GM18868 (cell line): ENCODE data around the gene WDR91.
"Not testable (repeated sequence)": the region's sequence is repeated elsewhere in the genome, so short reads cannot be mapped to it uniquely, and the experiment has no call there.

Source experiments
- ATAC-seq: cut with Tn5 transposase; IDR thresholded peaks from one replicate; pipeline ENCODE4 v1.9.1; 2021; ENCODE audit warnings: mild to moderate bottlenecking, moderate library complexity; ENCODE audit not compliant: unreplicated experiment

The WDR91 gene

GRCh38 chr7:135181261-135181928 lies 29.9 kb downstream of the WDR91 start:
- ATAC-seq: no peak

- ATAC-seq: no peak
Measured at GRCh38 chr7:135180122-135180521, 31.2 kb downstream of the WDR91 start.

DNA sequence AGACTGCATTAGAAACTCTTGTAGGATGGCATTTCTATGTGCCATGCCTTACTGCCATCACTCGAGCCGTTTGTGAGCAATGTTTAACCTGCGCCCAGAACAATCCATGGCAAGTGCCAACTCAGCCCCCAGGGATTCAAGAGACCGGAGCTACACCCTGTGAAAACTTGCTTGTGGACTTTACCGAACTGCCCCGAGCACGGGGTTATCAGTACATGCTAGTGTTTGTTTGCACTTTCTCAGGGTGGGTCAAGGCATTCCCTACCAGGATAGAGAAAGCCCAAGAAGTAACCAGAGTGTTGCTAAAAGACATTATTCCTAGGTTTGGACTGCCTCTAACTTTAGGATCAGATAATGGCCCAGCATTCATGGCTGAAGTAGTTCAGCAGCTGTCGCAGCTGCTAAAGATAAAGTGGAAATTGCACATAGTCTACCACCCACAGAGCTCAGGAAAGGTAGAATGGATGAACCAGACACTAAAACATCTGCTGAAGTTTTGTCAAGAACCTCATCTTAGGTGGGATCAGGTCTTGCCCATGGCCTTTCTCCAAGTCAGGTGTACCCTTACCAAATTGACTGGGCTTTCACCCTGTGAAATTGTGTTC lies 31.9 kb downstream of the WDR91 start:
- ATAC-seq: no peak

- no peak for ATAC-seq
Measured at GRCh38 chr7:135178364-135178763, 33.0 kb downstream of the WDR91 start.

DNA sequence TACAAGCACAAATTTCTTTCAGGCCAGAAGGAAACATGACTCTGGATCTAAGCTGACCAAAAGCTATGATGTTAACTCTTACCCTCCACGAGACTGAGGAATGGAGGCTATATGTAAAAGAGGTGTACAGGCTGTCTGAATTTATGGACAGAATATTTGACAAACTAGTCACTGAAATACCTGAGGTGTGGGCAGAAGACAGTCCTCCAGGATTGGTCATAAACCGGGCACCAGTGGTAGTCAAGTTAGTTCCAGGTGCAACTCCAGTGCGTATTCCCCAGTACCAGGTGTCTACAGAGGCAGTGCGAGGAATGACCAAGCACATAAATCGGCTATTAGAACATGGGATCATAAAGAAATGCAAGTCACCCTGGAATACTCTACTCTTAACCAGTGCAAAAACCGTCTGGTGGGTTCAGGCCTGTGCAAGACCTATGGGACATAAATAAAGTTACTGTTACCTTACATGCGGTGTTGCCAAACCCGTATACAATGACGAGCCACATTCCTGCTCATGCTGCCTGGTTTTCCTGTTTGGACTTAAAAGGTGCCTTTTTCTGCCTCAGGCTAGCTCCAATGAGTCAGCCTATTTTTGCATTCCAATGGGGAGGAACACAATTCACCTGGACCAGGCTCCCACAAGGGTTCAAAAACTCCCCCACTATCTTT lies 34.2 kb downstream of the WDR91 start:
- ATAC-seq: no peak

DNA sequence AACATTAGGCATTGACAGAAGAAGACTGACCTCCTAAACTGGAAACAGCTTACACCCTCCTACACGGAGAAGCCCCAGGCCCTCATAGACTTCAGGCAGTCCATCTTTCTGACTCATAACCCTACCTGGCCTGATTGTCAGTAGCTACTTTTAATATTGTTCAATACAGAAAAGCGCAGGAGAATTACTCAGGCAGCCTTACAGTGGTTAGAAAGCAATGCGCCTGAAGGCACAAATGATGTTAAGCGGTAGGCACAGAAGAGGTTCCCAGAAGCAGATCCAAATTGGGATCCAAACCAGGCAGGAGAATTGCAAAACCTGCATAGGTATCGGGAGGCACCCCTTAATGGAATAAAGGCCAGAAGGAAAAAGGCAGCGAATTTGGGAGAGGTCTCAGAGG lies 35.4 kb downstream of the WDR91 start:
- ATAC-seq: no peak

- ATAC-seq: no peak
Measured at GRCh38 chr7:135174941-135175340, 36.4 kb downstream of the WDR91 start.

DNA sequence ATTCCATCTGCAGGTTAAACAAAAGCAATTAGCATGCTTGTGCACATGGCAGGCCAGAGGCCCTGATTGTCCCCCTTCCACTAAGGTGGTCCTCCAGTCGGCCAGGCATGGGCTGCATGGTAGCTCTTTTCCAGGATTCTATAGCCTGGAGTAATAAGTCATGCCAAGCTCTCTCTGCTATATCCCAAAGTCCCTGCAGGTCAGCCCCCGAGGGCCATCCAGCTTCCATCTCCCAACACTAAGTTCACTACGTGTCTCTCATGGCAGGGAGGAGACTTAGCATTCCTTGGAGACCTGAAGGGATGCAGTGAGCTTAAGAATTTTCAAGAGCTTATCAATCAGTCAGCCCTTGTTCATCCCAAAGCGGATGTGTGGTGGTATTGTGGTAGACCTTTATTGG lies 37.4 kb downstream of the WDR91 start:
- ATAC-seq: not testable (repeated sequence)

DNA sequence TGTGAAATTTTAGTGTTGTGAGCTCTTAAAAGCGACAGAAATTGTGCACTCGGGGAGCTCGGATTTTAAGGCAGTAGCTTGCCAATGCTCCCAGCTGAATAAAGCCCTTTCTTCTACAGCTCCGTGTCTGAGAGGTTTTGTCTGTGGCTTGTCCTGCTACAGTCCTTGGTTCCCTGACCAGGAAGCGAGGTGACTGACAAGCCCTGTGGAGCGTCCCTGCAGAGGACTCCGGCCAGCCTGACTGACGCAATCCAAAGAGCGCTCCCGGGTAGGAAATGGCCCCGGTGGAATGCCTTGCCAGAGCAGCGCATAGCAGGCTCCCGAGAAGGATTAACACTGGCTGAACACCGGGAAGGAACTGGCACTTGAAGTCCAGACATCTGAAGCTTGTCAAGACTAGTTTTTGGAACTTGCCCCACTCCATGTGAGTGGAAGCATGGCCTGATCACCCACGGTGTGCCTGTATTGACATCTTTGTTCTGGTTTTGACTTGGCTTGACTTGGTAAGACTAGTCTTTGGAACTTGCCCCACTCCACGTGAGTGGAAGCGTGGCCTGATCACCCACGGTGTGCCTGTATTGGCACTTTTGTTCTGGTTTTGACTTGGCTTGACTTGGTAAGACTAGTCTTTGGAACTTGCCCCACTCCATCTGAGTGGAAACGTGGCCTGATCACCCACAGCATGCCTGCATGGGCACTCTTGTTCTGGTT lies 39.6 kb downstream of the WDR91 start:
- not testable (repeated sequence) for ATAC-seq

DNA sequence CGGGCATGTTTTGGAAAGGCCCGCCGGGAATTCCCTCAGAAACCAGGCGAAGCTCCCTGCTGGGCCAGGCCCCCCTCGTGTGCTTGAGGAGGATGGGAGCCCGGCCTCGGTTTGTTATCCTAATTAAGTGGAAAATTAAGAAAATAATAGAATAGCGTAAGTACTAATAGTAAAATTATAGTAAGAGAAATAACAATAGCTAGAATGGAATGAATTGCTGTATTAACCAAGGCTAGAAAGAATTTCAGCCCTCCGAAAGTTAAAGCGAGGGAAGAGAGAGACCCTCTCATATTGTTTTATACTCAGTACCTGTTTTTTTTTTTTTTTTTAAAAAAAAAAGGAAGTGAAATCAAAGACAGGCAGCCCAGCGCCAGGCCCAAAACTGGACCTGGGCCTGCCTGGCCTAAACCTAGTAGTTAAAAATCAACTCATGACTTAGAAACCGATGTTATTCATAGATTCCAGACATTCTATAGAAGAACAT lies 40.3 kb downstream of the WDR91 start:
- ATAC-seq: peak; percentile 30

DNA sequence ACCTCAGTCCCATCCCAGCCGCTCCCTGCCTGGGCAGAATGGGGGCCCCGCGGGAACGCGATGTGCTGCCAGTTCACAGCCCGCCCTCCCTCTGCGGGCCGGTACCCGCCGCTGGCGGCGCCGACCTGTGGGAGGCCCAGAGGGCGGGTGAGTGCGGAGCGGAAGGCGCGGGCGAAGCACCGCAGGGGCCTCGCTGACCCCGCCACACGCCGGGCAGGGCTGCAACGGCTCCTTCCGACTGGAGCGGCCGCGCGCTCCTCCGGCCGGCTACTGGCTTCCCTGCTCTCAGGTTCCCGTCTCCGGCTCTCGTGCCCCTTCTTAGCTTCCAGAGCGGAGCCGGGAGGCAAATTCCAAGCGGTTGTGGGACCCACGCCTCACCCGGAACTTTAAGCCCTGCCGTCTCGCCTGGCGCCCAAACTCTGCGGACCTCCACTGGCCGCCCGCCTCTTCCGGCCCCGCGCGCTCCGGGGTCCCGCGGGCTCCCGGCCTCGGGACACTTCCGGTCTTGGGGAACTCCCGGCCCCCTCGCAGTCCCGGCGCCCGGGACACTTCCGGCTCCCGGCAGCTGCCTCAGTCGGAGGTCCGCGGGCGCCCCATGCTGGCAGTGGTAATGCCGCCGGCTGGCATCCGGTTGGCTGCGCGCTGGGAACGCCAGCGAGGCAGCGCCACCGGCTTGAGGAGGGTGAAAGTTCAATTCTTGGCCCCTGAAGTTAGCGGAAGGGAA lies 40.9 kb downstream of the WDR91 start, which contains the start of gene CYREN:
TSS of gene CYREN (minus strand) at position 434 of the 724 bp plus-strand sequence. CDS start 1,785 bp downstream, outside the sequence.
- ATAC-seq: peak; percentile 78

- ATAC-seq: no peak
Measured at GRCh38 chr7:135169964-135170273, 41.4 kb downstream of the WDR91 start.

- ATAC-seq: peak; percentile 44
Measured at GRCh38 chr7:135169141-135169963, 42.0 kb downstream of the WDR91 start.

GRCh38 chr7:135168489-135169140 lies 42.7 kb downstream of the WDR91 start:
- ATAC-seq: no peak

DNA sequence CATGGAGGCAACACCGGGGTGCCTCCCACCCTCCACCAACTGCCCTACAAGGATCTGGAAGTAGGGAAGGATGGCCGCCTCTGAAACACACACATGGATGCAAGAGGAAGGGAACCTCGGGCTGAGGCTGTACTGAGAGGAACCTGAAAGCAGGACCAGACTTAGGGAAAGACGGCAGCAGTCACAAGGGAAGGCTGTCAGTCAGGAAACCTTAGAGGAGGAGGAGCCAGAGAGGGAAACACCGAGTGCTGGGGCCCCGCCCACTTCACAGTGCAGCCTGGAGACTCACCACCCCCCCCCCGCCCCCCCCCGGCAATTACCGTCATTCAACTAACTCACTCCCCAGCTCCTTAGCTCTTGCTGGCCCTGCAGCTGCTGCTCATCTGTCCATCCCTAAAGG lies 43.3 kb downstream of the WDR91 start:
- ATAC-seq: no peak

DNA sequence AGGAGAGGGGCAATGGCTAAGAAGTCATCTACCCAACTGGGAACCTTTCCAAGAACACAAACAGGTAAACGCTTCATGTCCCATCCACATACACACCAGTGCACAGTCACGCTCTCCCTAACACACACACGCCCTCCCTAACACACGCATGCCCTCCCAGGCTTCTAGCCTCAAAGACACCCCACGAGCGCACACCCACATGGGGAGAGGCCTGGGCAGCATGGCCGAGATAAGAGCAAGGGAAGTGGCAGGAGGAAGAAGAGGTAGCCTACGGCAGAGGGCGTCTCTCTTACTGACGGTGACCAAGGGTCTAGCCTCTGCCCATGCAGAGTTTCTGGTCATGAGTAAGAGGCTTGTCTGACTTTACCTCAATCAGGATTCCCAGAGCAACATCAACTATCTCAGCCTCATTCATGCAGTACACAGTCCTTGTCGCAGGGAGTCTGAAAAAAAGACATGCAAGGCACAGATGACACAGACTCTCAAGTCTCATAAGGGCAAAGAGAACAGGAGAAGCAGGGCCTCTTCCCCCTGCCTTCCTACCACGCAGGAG lies 43.9 kb downstream of the WDR91 start:
- ATAC-seq: no peak

GRCh38 chr7:135166338-135166990 lies 44.9 kb downstream of the WDR91 start:
- no peak for ATAC-seq

DNA sequence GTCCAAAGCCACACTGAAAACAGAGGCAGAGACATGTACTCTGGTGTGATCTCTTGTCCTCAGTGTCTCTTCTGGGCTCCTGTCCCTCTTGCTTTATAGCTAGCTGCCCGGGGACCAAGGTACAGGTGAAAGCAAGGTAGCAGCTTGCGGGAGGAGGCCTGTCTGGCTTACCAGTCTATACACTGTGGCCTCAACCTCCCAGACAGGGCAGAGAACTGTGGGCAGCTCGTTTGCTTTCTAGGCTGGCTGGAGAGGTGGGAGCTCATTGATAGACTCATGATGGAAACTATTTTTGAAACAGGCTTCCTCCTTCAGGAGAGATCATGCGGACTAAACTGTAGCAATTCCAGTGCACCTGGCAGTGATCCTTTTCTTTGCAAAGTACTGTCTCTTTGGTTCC lies 45.5 kb downstream of the WDR91 start:
- no peak for ATAC-seq
